WTC11 (cell line): ENCODE data around the gene CELF2.

Source experiments
- JUN ChIP-seq: sonication (generic); formaldehyde crosslinking; IDR thresholded peaks from 2 replicates; pipeline ENCODE4 v1.8.0; 2023; ENCODE audit warnings: mild to moderate bottlenecking, missing genetic modification reagents
- NFYB ChIP-seq: sonication (generic); formaldehyde crosslinking; conservative IDR thresholded peaks from 2 replicates; pipeline ENCODE4 v1.8.0; 2022; ENCODE audit warnings: low read depth, missing genetic modification reagents
- SP1 ChIP-seq: sonication (generic); formaldehyde crosslinking; conservative IDR thresholded peaks from 2 replicates; pipeline ENCODE4 v1.8.1; 2022; ENCODE audit warnings: missing genetic modification reagents
- TF ChIP-seq, protein P1 (sequence below): fragments of 200-600 bp; IDR thresholded peaks from 2 replicates; pipeline ENCODE4 v1.8.0; 2022; ENCODE audit warnings: antibody characterized with exemption
- TF ChIP-seq, protein P2 (sequence below): sonication (generic); formaldehyde crosslinking; IDR thresholded peaks from 2 replicates; pipeline ENCODE4 v1.8.0; 2022; ENCODE audit warnings: mild to moderate bottlenecking, missing genetic modification reagents
- TF ChIP-seq, protein P3 (sequence below): sonication (generic); formaldehyde crosslinking; IDR thresholded peaks from 2 replicates; pipeline ENCODE4 v1.8.1; 2023; ENCODE audit warnings: mild to moderate bottlenecking, missing genetic modification reagents, moderate library complexity
- TF ChIP-seq, protein P4 (sequence below): fragments of 250-450 bp; sonication (Bioruptor Pico); conservative IDR thresholded peaks from 2 replicates; pipeline ENCODE4 v1.9.0; 2021; ENCODE audit warnings: mild to moderate bottlenecking
- TF ChIP-seq, protein P5 (sequence below): sonication (generic); formaldehyde crosslinking; IDR thresholded peaks from 2 replicates; pipeline ENCODE4 v1.8.1; 2023; ENCODE audit warnings: mild to moderate bottlenecking, missing genetic modification reagents, moderate library complexity

DNA sequence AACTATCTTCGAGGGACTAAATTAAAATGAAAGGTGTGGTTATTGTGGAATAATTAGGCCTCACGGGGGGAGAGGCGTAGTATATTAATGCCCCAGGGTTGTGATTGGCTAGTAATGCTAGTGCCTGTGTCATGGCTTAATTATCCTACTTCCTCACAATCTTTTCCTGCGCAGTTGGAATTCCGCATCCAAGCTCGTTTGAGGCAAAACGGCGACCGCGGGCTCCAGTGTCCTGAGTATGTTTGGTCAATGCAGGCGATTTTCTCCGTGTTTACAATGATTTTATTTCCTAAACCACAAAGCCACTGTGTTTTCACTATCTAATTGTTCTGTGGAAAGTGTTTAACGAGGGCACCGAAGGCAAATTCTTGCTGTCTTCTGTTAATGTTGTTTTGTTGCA lies 282.9 kb downstream of the CELF2 start:
- TF ChIP-seq, protein P1, sequence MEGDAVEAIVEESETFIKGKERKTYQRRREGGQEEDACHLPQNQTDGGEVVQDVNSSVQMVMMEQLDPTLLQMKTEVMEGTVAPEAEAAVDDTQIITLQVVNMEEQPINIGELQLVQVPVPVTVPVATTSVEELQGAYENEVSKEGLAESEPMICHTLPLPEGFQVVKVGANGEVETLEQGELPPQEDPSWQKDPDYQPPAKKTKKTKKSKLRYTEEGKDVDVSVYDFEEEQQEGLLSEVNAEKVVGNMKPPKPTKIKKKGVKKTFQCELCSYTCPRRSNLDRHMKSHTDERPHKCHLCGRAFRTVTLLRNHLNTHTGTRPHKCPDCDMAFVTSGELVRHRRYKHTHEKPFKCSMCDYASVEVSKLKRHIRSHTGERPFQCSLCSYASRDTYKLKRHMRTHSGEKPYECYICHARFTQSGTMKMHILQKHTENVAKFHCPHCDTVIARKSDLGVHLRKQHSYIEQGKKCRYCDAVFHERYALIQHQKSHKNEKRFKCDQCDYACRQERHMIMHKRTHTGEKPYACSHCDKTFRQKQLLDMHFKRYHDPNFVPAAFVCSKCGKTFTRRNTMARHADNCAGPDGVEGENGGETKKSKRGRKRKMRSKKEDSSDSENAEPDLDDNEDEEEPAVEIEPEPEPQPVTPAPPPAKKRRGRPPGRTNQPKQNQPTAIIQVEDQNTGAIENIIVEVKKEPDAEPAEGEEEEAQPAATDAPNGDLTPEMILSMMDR = no peak
- TF ChIP-seq SP1 (no peak), JUN (CRISPR knock-in tag) (no peak), NFYB (no peak)
- TF ChIP-seq, protein P2, sequence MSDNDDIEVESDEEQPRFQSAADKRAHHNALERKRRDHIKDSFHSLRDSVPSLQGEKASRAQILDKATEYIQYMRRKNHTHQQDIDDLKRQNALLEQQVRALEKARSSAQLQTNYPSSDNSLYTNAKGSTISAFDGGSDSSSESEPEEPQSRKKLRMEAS (CRISPR knock-in tag) = no peak
- TF ChIP-seq, protein P3, sequence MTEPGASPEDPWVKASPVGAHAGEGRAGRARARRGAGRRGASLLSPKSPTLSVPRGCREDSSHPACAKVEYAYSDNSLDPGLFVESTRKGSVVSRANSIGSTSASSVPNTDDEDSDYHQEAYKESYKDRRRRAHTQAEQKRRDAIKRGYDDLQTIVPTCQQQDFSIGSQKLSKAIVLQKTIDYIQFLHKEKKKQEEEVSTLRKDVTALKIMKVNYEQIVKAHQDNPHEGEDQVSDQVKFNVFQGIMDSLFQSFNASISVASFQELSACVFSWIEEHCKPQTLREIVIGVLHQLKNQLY = no peak
- TF ChIP-seq, protein P4, sequence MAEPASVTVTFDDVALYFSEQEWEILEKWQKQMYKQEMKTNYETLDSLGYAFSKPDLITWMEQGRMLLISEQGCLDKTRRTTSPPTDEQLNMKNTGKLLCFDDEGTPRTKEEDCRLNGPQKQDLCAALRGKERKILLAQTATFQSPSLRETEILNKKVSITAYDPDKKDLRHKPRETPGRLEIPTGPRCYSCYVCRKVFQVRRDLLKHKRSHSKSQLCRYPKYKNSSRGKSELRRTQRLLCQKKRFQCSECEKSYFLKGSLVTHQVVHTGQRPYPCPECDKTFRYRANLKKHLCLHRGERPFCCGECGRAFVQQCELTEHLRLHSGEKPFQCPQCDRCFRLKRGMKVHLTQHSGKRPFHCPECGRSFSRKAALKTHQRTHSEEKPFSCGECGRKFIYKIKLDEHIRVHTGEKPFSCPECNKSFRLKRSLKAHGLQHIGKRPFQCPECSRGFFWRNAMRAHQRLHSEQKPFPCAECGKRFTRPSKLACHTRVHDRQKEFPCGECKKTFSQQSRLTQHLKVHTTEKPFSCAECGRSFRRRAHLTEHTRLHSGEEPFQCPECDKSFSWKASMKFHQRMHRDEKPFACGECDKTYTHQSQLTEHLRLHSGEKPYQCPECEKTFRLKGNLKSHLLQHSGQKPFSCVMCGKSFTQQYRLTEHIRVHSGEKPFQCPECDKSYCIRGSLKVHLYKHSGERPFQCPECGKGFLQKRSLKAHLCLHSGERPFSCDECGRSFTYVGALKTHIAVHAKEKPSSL (CRISPR knock-in tag) = no peak
- TF ChIP-seq, protein P5, sequence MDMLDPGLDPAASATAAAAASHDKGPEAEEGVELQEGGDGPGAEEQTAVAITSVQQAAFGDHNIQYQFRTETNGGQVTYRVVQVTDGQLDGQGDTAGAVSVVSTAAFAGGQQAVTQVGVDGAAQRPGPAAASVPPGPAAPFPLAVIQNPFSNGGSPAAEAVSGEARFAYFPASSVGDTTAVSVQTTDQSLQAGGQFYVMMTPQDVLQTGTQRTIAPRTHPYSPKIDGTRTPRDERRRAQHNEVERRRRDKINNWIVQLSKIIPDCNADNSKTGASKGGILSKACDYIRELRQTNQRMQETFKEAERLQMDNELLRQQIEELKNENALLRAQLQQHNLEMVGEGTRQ (CRISPR knock-in tag) = no peak
